ENCODE data around the gene ADAMTS12. TPM values are rescaled to one million over a fixed set of nuclear protein-coding genes. Genes with fewer than 3 reads are reported as not detected.

The ADAMTS12 gene
- total and polyA plus RNA-seq, 9 of the 15 experiments (the other 6 are each of a cell fraction or from before 2014, with no cell fraction given), result 0.11 TPM; not detected in 8

GRCh38 chr5:33890131-33891032, 1.4 kb downstream of the ADAMTS12 start:
- Histone ChIP-seq H3K36me3 (ENCODE audit: control insufficient read depth, insufficient read depth, low read length) (no peaks in the 10 kb centered on the region), H3K9me1 (ENCODE audit: control insufficient read depth, insufficient read depth, low read length) (no peaks in the 10 kb centered on the region), H3K4me3 (no peak overlapping the region), H3K9me3 (replicated peaks; ENCODE audit: control insufficient read depth, insufficient read depth, low read depth, low read length) (no peaks in the 10 kb centered on the region), H3K27ac (ENCODE audit: extremely low read depth, low read depth, low read length) (no peak overlapping the region), H4K20me1 (replicated peaks; ENCODE audit: control insufficient read depth, insufficient read depth, low read length) (no peaks in the 10 kb centered on the region), H3K4me1 (replicated peaks in 1 of 2; ENCODE audit: control insufficient read depth in 2 of 2, insufficient read depth in 2 of 2, low read length in 2 of 2) (no peaks in the 10 kb centered on the region), H3K9ac (ENCODE audit: insufficient read depth in 1 of 2, low read depth in 2 of 2, low read length in 2 of 2) (no peak overlapping the region), H3K27me3 (ENCODE audit: control insufficient read depth in 2 of 2, insufficient read depth in 2 of 2, low read length in 2 of 2) (peaks cover 25% of the 10 kb centered on the region in 2 experiments), H3K79me2 (ENCODE audit: control insufficient read depth, insufficient read depth, low read length) (no peaks in the 10 kb centered on the region), H2AFZ (ENCODE audit: low read depth, low read length) (no peak overlapping the region), H3K4me2 (ENCODE audit: insufficient read depth, low read length) (no peak overlapping the region)
- WGBS (ENCODE audit: insufficient coverage, low coverage, missing lambda C conversion rate), result 1% methylated on average over 12 of the region's 12 CpGs
- ATAC-seq (peak; percentile 40; the same call in 2 of the 3 replicates), DNase-seq (ENCODE audit: extremely low read depth in 1 of 4, low spot score in 3 of 4) (no peak), FAIRE-seq (no peak)
- in situ Hi-C loops (cut with MboI), result no loop called here
- ChIA-PET POLR2A (interaction anchor here (0.8 to 0.9 kb wide), 2 partner anchors 13 to 22 kb away, joined by 3 read pairs; no protein-coding TSS in a partner anchor), CTCF (ENCODE audit: low intra/inter-chr PET ratio) (interaction anchor here (0.6 kb wide), 1 partner anchor 452 kb away, joined by 3 read pairs; no protein-coding TSS in a partner anchor)
- no TSS peak for BruUV-seq (replicated peaks)
- intact Hi-C loops (cut with micrococcal nuclease), result no loop called here
- TF ChIP-seq HNRNPK (IDR thresholded peaks at IDR 0.05; ENCODE audit: low read depth, low read length, poor library complexity, severe bottlenecking), result no peak
- TF ChIP-seq, protein P1, sequence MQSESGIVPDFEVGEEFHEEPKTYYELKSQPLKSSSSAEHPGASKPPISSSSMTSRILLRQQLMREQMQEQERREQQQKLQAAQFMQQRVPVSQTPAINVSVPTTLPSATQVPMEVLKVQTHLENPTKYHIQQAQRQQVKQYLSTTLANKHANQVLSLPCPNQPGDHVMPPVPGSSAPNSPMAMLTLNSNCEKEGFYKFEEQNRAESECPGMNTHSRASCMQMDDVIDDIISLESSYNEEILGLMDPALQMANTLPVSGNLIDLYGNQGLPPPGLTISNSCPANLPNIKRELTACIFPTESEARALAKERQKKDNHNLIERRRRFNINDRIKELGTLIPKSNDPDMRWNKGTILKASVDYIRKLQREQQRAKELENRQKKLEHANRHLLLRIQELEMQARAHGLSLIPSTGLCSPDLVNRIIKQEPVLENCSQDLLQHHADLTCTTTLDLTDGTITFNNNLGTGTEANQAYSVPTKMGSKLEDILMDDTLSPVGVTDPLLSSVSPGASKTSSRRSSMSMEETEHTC (IDR thresholded peaks at IDR 0.05), result no peak
- TF ChIP-seq ZNF224 (CRISPR knock-in tag; IDR thresholded peaks at IDR 0.05), result no peak
- TF ChIP-seq NFYB (IDR thresholded peaks at IDR 0.05; ENCODE audit: extremely low read depth, insufficient read length), result no peak
- TF ChIP-seq HDAC8 (tag; IDR thresholded peaks at IDR 0.05), result no peak
- TF ChIP-seq HBP1 (CRISPR knock-in tag; IDR thresholded peaks at IDR 0.05), result no peak
- TF ChIP-seq FOSL1 (tag; conservative IDR thresholded peaks at IDR 0.05), result no peak
- no peak for TF ChIP-seq TCFL5 (CRISPR knock-in tag; conservative IDR thresholded peaks at IDR 0.05)
- TF ChIP-seq HDAC1 (IDR thresholded peaks at IDR 0.05), result no peak
- no peak for TF ChIP-seq ZNF354B (CRISPR knock-in tag; IDR thresholded peaks at IDR 0.05)
- TF ChIP-seq ARNT (IDR thresholded peaks at IDR 0.05), result no peak
- no peak for TF ChIP-seq TFAM (CRISPR knock-in tag; conservative IDR thresholded peaks at IDR 0.05)
- no peak for TF ChIP-seq TSHZ1 (CRISPR knock-in tag; IDR thresholded peaks at IDR 0.05)
- no peak for TF ChIP-seq ZNF165 (CRISPR knock-in tag; IDR thresholded peaks at IDR 0.05; ENCODE audit: borderline replicate concordance)
- TF ChIP-seq HNRNPUL1 (IDR thresholded peaks at IDR 0.05; ENCODE audit: low read length), result no peak
- no peak for TF ChIP-seq ZNF57 (CRISPR knock-in tag; IDR thresholded peaks at IDR 0.05)
